GM18907 (cell line): Measurements from ENCODE around the gene DMBX1.

Experiments used
- ATAC-seq: cut with Tn5 transposase; IDR thresholded peaks from one replicate; pipeline ENCODE4 v1.9.1; 2021; ENCODE audit warnings: mild to moderate bottlenecking, moderate library complexity; ENCODE audit not compliant: unreplicated experiment

The DMBX1 gene

GRCh38 chr1:46522969-46523320, 33.3 kb downstream of the DMBX1 start:
- ATAC-seq = no peak

GRCh38 chr1:46523496-46524353, 34.1 kb downstream of the DMBX1 start:
- no peak for ATAC-seq

GRCh38 chr1:46524843-46525242, 35.2 kb downstream of the DMBX1 start:
- ATAC-seq = no peak

- ATAC-seq = no peak
These were observed 35.8 kb downstream of the DMBX1 start for GRCh38 chr1:46525253-46525983.

- ATAC-seq = no peak
These were observed 36.5 kb downstream of the DMBX1 start for GRCh38 chr1:46526013-46526690.

- no peak for ATAC-seq
These were observed 37.2 kb downstream of the DMBX1 start for GRCh38 chr1:46526691-46527291.

- ATAC-seq = peak; percentile 61
These were observed 38.0 kb downstream of the DMBX1 start for GRCh38 chr1:46527474-46528296.

GRCh38 chr1:46528297-46528955, 38.8 kb downstream of the DMBX1 start:
- no peak for ATAC-seq

- no peak for ATAC-seq
These were observed 39.5 kb downstream of the DMBX1 start for GRCh38 chr1:46529031-46529630.

GRCh38 chr1:46530311-46530710, 40.7 kb downstream of the DMBX1 start:
- ATAC-seq = no peak

GRCh38 chr1:46530791-46531409, 41.3 kb downstream of the DMBX1 start:
- no peak for ATAC-seq

- no peak for ATAC-seq
These were observed 42.5 kb downstream of the DMBX1 start for GRCh38 chr1:46532095-46532494.

- ATAC-seq = peak; percentile 37
These were observed 43.0 kb downstream of the DMBX1 start for GRCh38 chr1:46532498-46533178.

- peak; percentile 34 for ATAC-seq
These were observed 43.7 kb downstream of the DMBX1 start for GRCh38 chr1:46533179-46533864.

- ATAC-seq = no peak
These were observed 45.4 kb downstream of the DMBX1 start for GRCh38 chr1:46535063-46535462.

- no peak for ATAC-seq
These were observed 46.9 kb downstream of the DMBX1 start for GRCh38 chr1:46536527-46536926.

GRCh38 chr1:46537651-46538050, 48.0 kb downstream of the DMBX1 start:
- no peak for ATAC-seq

- ATAC-seq = no peak
These were observed 48.5 kb downstream of the DMBX1 start for GRCh38 chr1:46538147-46538546.
